Parathyroid adenoma (tissue), 2 donors: ENCODE data around the gene C12orf43.

ENCODE experiments used
- H2AFZ ChIP-seq: fragments of 300-600 bp; sonication (generic); one replicate; pipeline ENCODE4 v1.7.0; 2017; ENCODE audit warnings: antibody characterized with exemption, mild to moderate bottlenecking
- H3K27ac ChIP-seq: fragments of 300-600 bp; sonication (generic); one replicate; pipeline ENCODE4 v1.7.0; 2017
- H3K27me3 ChIP-seq: fragments of 300-600 bp; sonication (generic); one replicate; pipeline ENCODE4 v1.7.0; 2017; ENCODE audit warnings: low read length; ENCODE audit not compliant: control insufficient read depth, insufficient read depth
- H3K36me3 ChIP-seq: fragments of 300-600 bp; sonication (generic); one replicate; pipeline ENCODE4 v1.7.0; 2017; ENCODE audit warnings: low read length; ENCODE audit not compliant: control insufficient read depth, insufficient read depth
- H3K4me1 ChIP-seq: fragments of 300-600 bp; sonication (generic); one replicate; pipeline ENCODE4 v1.7.0; 2017; ENCODE audit warnings: control low read depth
- H3K4me2 ChIP-seq: fragments of 300-600 bp; sonication (generic); one replicate; pipeline ENCODE4 v1.7.0; 2017; ENCODE audit warnings: low read length
- H3K4me3 ChIP-seq: fragments of 300-600 bp; sonication (generic); one replicate; pipeline ENCODE4 v1.7.0; 2017; ENCODE audit warnings: low read depth, low read length
- H3K79me2 ChIP-seq: fragments of 300-600 bp; sonication (generic); one replicate; pipeline ENCODE4 v1.7.0; 2017; ENCODE audit warnings: control low read depth
- H3K9ac ChIP-seq: fragments of 300-600 bp; sonication (generic); one replicate; pipeline ENCODE4 v1.7.0; 2017; ENCODE audit warnings: mild to moderate bottlenecking
- H3K9me3 ChIP-seq: fragments of 300-600 bp; sonication (generic); one replicate; pipeline ENCODE4 v1.7.0; 2017; ENCODE audit warnings: low read length; ENCODE audit not compliant: control insufficient read depth
- CTCF ChIP-seq: fragments of 300-600 bp; sonication (generic); IDR thresholded peaks from one replicate; pipeline ENCODE4 v1.7.0; 2017; ENCODE audit warnings: antibody characterized with exemption, mild to moderate bottlenecking
- donor health status: primary hyperparathyroidism.

The C12orf43 gene

GRCh38 chr12:121004253-121004815 lies 12.0 kb downstream of the C12orf43 start:
- H3K79me2 ChIP-seq = no peaks in the 10 kb centered on the region
- no peak overlapping the region for H3K27ac ChIP-seq
- no peaks in the 10 kb centered on the region for H3K9me3 ChIP-seq
- H3K27me3 ChIP-seq = no peaks in the 10 kb centered on the region
- H3K36me3 ChIP-seq = no peaks in the 10 kb centered on the region
- H3K9ac ChIP-seq = no peak overlapping the region
- no peak overlapping the region for H3K4me2 ChIP-seq
- no peak overlapping the region for H2AFZ ChIP-seq
- no peaks in the 10 kb centered on the region for H3K4me1 ChIP-seq
- no peak overlapping the region for H3K4me3 ChIP-seq
- TF ChIP-seq CTCF = no peak

GRCh38 chr12:121003650-121004049 lies 12.6 kb downstream of the C12orf43 start:
- Histone ChIP-seq H3K36me3 (no peaks in the 10 kb centered on the region), H3K4me1 (no peaks in the 10 kb centered on the region), H3K27me3 (no peaks in the 10 kb centered on the region), H3K9me3 (no peaks in the 10 kb centered on the region), H3K27ac (no peak overlapping the region), H3K79me2 (no peaks in the 10 kb centered on the region), H3K4me3 (no peak overlapping the region), H3K9ac (no peak overlapping the region), H2AFZ (no peak overlapping the region), H3K4me2 (no peak overlapping the region)
- TF ChIP-seq CTCF = no peak

- H3K4me3 ChIP-seq = no peak overlapping the region
- no peaks in the 10 kb centered on the region for H3K27me3 ChIP-seq
- no peaks in the 10 kb centered on the region for H3K9me3 ChIP-seq
- no peak overlapping the region for H3K27ac ChIP-seq
- H2AFZ ChIP-seq = no peak overlapping the region
- no peak overlapping the region for H3K9ac ChIP-seq
- no peaks in the 10 kb centered on the region for H3K79me2 ChIP-seq
- H3K4me1 ChIP-seq = no peaks in the 10 kb centered on the region
- H3K4me2 ChIP-seq = no peak overlapping the region
- H3K36me3 ChIP-seq = no peaks in the 10 kb centered on the region
- no peak for TF ChIP-seq CTCF
These were observed 14.3 kb downstream of the C12orf43 start for GRCh38 chr12:121001841-121002483.

- H2AFZ ChIP-seq = no peak overlapping the region
- H3K4me1 ChIP-seq = no peaks in the 10 kb centered on the region
- no peak overlapping the region for H3K27ac ChIP-seq
- no peaks in the 10 kb centered on the region for H3K79me2 ChIP-seq
- no peak for TF ChIP-seq CTCF
- no peak overlapping the region for H3K4me2 ChIP-seq
- no peak overlapping the region for H3K9ac ChIP-seq
- H3K4me3 ChIP-seq = no peak overlapping the region
- H3K36me3 ChIP-seq = no peaks in the 10 kb centered on the region
- H3K9me3 ChIP-seq = no peaks in the 10 kb centered on the region
- H3K27me3 ChIP-seq = no peaks in the 10 kb centered on the region
These were observed 15.2 kb downstream of the C12orf43 start for GRCh38 chr12:121001060-121001459.

GRCh38 chr12:121000530-121000929 lies 15.8 kb downstream of the C12orf43 start:
- H3K4me2 ChIP-seq = no peak overlapping the region
- TF ChIP-seq CTCF = no peak
- H3K27me3 ChIP-seq = no peaks in the 10 kb centered on the region
- no peak overlapping the region for H3K27ac ChIP-seq
- H2AFZ ChIP-seq = no peak overlapping the region
- H3K9me3 ChIP-seq = no peaks in the 10 kb centered on the region
- H3K9ac ChIP-seq = no peak overlapping the region
- H3K79me2 ChIP-seq = no peaks in the 10 kb centered on the region
- H3K4me1 ChIP-seq = no peaks in the 10 kb centered on the region
- H3K36me3 ChIP-seq = no peaks in the 10 kb centered on the region
- H3K4me3 ChIP-seq = no peak overlapping the region
